Measurements from ENCODE around the gene SLC25A18.
"Not testable (repeated sequence)": the region's sequence is repeated elsewhere in the genome, so short reads cannot be mapped to it uniquely, and the experiment has no call there.

The SLC25A18 gene

DNA sequence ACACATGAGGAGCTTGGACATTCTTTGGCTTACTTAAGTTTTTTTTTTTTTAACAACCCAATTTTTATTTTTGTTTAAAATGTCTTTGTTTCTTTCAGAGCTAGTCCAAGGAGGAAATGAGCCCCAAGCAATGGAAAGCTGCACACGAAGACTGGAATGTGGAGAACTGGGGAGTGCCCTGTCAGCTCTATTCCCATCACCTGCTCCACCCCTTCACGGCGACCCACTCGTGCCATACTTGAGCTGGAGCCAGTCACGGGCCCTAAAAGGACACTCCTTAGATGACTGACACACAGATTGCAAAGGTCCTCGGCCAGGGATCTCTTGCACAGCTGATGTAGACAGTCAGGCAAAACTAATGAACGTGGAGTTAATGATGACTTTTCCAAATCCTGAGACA lies 10.6 kb upstream of the SLC25A18 start:
- TF ChIP-seq, protein P1, sequence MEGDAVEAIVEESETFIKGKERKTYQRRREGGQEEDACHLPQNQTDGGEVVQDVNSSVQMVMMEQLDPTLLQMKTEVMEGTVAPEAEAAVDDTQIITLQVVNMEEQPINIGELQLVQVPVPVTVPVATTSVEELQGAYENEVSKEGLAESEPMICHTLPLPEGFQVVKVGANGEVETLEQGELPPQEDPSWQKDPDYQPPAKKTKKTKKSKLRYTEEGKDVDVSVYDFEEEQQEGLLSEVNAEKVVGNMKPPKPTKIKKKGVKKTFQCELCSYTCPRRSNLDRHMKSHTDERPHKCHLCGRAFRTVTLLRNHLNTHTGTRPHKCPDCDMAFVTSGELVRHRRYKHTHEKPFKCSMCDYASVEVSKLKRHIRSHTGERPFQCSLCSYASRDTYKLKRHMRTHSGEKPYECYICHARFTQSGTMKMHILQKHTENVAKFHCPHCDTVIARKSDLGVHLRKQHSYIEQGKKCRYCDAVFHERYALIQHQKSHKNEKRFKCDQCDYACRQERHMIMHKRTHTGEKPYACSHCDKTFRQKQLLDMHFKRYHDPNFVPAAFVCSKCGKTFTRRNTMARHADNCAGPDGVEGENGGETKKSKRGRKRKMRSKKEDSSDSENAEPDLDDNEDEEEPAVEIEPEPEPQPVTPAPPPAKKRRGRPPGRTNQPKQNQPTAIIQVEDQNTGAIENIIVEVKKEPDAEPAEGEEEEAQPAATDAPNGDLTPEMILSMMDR (IDR thresholded peaks at IDR 0.05) = no peak
- TF ChIP-seq ZFX (IDR thresholded peaks at IDR 0.05; ENCODE audit: borderline replicate concordance) = no peak

DNA sequence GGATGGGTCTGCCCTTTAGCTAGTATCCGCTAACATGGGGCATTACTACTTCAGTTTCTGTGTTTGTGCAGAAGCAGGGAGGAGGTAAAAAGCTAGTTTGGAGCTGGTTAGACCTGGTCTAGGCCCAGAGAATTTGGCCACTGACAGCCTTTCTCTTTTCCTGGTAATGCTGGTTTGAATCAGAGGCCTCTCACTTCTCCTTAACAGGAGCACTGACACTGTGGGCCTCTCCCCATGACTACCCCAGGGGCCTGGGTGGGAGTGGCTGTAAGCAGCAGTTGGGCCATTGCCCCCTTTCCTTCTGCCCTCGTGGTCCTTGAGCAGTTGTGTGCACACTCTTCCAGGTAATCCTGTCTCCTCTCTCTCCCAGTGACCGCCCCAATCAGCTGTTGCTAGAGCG lies 8.5 kb upstream of the SLC25A18 start:
- TF ChIP-seq, protein P1 (IDR thresholded peaks at IDR 0.05) = no peak
- H3K27ac ChIP-seq = no peak overlapping the region

More for the DNA sequence above, 10.6 kb upstream of the SLC25A18 start:
- no peak overlapping the region for H3K27ac ChIP-seq

DNA sequence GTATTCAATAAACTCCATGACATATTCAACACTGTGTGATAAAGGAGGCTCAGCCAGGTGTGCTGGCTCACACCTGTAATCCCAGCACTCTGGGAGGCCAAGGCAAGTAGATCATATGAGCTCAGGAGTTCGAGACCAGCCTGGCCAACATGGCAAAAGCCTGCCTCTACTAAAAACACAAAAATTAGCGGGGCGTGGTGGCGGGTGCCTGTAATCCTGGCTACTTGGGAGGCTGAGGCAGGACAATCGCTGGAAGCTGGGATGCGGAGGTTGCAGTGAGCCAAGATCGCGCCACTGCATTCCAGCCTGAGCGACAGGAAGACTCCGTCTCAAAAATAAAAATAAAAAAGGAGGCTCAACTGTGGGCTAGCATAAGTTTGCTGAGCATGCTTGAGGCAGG lies 4.1 kb upstream of the SLC25A18 start:
- no peak overlapping the region for H3K27ac ChIP-seq
- TF ChIP-seq ZFX (IDR thresholded peaks at IDR 0.05; ENCODE audit: borderline replicate concordance) = no peak
- TF ChIP-seq, protein P1 (IDR thresholded peaks at IDR 0.05) = no peak

DNA sequence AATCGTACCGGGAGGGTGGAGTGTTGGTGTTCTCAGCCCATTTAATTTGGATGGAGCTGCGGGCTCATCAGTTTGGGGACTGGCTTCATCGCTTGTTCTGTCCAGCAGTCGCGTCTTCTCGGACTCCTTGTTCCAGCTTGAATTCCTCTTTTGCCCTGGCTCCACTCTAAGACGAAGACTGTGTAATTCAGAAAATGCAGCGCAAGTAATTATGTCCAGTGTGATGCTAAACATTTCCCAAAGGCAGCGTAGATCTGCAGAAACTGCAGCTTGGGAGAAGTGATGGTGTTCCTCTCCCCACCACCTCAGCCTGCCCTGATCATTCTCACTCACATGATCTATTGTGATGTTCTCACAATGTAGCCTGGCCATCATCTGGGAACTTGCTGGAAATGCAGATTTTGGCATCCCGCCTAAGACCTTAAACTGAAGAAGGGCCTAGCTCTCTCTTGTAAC lies 666 bp downstream of the SLC25A18 start:
- H3K27ac ChIP-seq = no peak overlapping the region
- TF ChIP-seq, protein P1 (IDR thresholded peaks at IDR 0.05) = no peak
- no peak for TF ChIP-seq ZFX (IDR thresholded peaks at IDR 0.05; ENCODE audit: borderline replicate concordance)

DNA sequence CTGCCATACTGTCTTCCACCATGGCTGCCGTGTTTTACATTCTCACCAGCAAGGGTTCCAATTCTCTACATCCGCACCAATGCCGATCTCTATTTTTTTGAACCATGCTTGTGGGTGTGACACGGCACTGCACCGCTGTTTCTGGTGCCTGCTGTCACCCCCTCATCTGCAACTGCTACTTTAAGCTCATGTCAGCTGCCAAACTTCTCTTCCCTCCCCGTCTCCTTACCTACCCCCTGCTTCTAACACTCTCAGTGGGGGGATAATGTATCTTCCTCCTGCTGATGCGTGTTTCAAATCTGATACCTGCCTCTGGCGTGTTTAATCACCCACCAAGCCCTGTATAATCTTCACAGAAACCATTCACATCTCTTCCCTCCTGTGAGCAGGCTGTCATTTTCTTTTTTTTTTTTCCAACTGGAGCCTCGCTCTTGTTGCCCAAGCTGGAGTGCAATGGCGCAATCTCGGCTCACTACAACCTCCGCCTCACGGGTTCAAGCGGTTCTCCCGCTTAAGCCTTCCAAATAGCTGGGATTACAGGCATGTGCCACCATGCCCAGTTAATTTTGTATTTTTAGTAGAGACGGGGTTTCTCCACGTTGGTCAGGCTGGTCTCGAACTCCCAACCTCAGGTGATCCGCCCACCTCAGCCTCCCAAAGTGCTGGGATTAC lies 2.9 kb downstream of the SLC25A18 start:
- not testable (repeated sequence) for H3K27ac ChIP-seq

DNA sequence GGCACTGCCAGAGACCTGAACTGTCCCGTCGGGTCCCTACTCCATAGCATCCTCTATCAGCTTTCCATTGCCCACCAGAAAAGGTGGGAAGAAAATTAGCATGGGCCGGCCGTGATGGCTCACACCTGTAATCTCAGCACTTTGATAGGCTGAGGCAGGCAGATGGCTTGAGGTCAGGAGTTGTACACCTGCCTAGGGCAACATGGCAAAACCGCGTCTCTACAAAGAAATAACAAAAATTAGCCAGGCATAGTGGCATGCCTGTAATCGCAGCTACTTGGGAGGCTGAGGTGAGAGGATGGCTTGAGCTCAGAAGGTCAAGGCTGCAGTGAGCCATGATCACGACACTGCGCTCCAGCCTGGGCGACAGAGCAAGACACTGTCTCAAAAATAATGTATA lies 3.5 kb downstream of the SLC25A18 start:
- H3K27ac ChIP-seq = no peak overlapping the region
- TF ChIP-seq, protein P1 (IDR thresholded peaks at IDR 0.05) = no peak
- no peak for TF ChIP-seq ZFX (IDR thresholded peaks at IDR 0.05; ENCODE audit: borderline replicate concordance)

DNA sequence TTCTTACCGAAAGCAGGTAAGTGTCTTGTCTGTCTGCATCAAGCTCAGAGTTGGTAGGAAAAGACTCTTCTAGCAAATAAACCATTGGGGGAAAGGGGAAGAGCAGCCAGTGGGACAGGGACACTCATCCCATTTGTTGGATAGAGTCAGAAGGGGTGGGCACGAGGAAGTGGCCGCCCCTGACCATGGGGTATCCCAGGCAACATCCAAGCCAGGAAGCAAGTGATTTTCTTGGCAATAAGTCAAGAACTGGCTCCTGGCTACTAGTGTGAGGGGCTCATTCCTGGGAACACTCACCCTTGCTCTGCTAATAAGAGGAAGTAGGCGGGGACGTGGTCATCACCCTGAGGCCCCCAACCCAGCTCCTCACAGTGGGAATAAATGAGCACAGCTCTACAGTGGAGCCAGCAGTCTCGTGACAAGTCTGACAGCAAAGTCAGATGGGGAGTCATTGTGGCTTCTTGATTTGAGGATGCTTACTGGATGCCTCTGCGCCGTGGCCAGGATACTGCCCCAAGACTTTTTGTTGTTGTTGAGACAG lies 6.7 kb downstream of the SLC25A18 start:
- H3K27ac ChIP-seq = no peak overlapping the region
- TF ChIP-seq ZFX (IDR thresholded peaks at IDR 0.05; ENCODE audit: borderline replicate concordance) = no peak
- TF ChIP-seq, protein P1 (IDR thresholded peaks at IDR 0.05) = no peak
